Fibroblast of skin of right biceps (primary cell): ENCODE data around the gene SF3B4.
"Not testable (repeated sequence)": the region's sequence is repeated elsewhere in the genome, so short reads cannot be mapped to it uniquely, and the experiment has no call there.

Experiments
- DNase-seq: peaks from one replicate; pipeline ENCODE4 v3.0.0-alpha.2; 2013

SF3B4 gene

DNA sequence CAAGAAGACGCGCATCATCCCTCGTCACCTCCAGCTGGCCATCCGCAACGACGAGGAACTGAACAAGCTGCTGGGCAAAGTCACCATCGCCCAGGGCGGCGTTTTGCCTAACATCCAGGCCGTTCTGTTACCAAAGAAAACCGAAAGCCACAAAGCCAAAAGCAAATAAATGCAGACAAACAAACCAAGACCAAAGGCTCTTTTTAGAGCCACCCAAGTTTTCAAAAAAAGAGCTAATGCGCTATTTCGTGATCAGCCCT is 40.5 kb downstream of the SF3B4 start:
- DNase-seq: not testable (repeated sequence)

DNA sequence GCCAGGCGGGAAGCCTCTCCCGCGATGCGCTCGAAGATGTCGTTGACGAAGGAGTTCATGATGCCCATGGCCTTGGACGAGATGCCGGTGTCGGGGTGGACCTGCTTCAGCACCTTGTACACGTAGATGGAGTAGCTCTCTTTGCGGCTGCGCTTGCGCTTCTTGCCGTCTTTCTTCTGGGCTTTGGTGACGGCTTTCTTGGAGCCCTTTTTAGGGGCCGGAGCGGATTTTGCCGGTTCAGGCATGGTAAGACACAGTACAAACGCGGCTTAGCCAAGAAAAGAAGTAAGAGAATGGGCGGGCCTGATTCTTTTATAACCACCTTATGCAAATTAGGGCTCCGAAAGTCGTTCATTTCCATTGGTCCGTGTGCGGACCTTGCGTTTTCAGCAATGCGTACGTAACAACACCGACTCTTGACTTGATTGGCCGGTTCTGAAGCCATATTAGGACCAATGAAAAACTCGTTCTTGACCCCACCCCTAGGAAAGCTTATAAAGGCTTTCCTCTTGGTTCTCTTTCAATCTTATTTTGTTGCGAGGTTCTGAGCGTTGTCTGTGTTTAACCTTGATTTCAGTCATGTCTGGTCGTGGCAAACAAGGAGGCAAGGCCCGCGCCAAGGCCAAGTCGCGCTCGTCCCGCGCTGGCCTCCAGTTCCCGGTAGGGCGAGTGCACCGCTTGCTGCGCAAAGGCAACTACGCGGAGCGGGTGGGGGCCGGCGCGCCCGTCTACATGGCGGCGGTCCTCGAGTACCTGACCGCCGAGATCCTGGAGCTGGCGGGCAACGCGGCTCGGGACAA is 41.0 kb downstream of the SF3B4 start:
- DNase-seq: peak; percentile 100

- not testable (repeated sequence) for DNase-seq
Observed at GRCh38 chr1:149886121-149886395, 41.5 kb downstream of the SF3B4 start.

GRCh38 chr1:149885339-149886120 is 42.1 kb downstream of the SF3B4 start:
- DNase-seq: peak; percentile 92

DNA sequence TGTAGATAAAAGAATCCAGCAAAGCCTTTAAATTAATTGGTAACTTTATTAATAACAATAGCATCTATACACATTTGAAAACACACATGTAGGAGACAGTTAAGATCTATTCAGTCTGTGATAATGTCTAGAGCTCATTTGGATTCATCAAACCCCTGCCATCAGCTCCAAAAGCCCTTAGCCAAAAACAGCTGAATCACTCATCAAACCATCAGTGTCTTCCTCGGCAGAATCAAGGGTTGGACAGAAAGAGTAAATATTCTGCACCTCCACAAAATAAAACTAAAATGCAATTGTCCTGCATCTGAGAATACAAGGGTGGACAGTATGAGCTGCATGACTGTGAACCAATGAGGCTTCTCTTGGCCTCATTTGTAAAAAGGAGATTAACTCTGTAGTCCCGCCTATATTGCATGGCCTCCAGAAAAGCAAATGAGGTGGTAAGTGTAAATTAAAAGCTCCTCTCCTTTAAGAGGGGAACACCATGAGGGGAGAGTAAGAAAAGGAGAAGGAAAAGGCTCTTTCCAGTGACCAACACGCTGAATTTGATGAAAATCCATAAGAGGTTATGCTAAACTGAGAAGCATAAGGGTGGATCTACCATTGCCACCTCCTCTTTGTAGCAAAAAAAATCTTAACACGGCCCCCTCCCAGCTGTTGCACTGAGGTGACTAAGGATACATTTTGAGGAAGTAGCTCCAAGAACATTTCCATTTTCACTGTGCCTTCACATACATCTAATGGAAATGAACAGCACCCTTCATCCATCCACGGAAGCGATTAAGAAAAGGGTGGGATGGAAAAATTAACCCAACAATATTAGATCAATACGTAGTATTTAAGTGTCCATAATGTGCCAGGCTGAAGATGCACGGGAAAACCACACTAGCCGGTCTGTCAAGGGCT is 42.9 kb downstream of the SF3B4 start:
- DNase-seq: peak; percentile 51

DNA sequence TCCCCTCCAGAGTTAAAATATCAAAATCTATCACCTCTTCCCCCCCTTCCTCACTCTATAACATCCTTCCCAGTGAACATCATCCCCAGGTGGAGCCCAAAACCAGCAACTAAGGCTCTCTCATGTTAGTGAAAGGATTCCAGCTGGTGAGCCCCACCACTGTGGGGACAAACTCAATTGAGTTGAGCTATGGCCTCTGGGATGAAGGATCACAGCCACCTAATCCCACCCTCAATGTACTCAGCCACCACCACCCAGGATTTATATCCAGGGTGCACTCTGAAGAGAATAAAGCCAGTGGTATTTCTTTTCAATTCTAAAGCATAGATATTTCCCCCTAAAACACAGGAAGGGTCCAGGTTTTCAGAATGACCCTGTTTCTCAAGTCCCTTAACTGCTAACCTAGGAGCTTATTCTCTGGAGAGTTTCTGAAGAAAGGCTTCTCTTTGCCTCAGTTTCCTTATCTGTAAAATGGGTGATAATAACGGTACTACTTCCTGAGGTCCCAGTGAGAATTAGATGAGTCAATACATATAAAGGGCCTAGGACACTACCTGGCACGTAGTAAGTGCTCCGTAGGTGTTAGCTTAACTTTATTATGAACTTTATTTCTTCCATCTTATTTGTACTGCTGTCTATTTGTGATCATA is 43.9 kb downstream of the SF3B4 start:
- DNase-seq: no peak

DNA sequence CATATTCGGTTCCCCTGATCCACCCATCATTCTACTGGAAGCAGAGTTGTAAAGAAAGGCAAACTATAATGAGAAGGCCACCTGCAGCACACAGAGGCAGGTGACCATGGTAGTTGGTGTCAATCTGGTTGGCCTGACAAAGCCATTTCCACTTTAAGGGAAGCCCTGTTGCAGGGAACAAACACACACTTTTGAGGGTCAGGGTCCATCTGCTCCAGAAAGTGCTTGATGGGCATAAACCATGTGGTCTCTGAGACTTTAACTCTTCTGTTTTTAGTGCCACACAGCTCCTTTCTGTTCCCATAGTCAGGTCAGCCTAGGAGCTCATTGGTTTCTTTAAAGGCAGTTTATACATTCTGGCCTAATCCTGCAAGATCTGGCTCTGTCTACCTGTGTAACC is 45.7 kb downstream of the SF3B4 start:
- DNase-seq: no peak

DNA sequence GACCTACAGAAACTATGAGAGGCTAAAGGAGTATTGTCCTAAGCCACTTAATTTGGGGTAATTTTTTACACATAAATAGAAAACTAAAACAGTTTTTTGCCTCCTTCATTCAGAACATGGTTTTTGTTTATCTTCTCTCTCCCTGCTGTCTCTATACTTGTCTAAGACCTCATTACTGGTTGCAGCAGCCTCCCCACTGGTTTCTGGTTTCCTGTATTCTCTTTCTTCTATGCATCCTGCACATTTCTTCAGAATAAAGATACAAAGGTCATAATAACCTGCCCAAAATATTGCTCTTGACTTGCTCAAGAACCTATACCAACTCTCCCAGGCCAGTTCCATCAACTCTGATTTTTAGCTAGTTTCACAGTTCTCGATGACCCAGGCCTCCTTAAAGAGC is 48.0 kb downstream of the SF3B4 start:
- DNase-seq: no peak

GRCh38 chr1:149877211-149877946 is 50.2 kb downstream of the SF3B4 start:
- DNase-seq: no peak
